Neuronal stem cell (in vitro differentiated cells): Measurements from ENCODE around the gene MACROD2.

Source experiments
- DNase-seq: peaks from one replicate; pipeline ENCODE4 v3.0.0-alpha.2; 2013; ENCODE audit warnings: low spot score
- H2AFZ ChIP-seq: one replicate; pipeline ENCODE4 v1.6.1; 2013; ENCODE audit warnings: mild to moderate bottlenecking, low read length, inconsistent platforms
- H2AK5ac ChIP-seq: 2 replicates; pipeline ENCODE4 v1.6.1; 2013; ENCODE audit warnings: low read depth, mild to moderate bottlenecking, inconsistent platforms, low read length, moderate library complexity, mixed read lengths
- H2BK120ac ChIP-seq: 2 replicates; pipeline ENCODE4 v1.6.1; 2013; ENCODE audit warnings: low read depth, mild to moderate bottlenecking, inconsistent platforms, low read length, moderate library complexity, mixed read lengths
- H2BK12ac ChIP-seq: one replicate; pipeline ENCODE4 v1.6.1; 2013; ENCODE audit warnings: low read length, inconsistent platforms
- H2BK15ac ChIP-seq: 2 replicates; pipeline ENCODE4 v1.6.1; 2013; ENCODE audit warnings: mild to moderate bottlenecking, low read length, inconsistent platforms, mixed read lengths
- H2BK5ac ChIP-seq: one replicate; pipeline ENCODE4 v1.6.1; 2013; ENCODE audit warnings: inconsistent platforms, mild to moderate bottlenecking, low read length, moderate library complexity
- H3K14ac ChIP-seq: one replicate; pipeline ENCODE4 v1.6.1; 2013; ENCODE audit warnings: low read length, inconsistent platforms
- H3K18ac ChIP-seq: 2 replicates; pipeline ENCODE4 v1.6.1; 2013; ENCODE audit warnings: low read length, inconsistent platforms
- H3K23ac ChIP-seq: 2 replicates; pipeline ENCODE4 v1.6.1; 2013; ENCODE audit warnings: low read depth, mild to moderate bottlenecking, mixed read lengths, low read length, inconsistent platforms; ENCODE audit not compliant: poor library complexity
- H3K27ac ChIP-seq: replicated peaks from 3 replicates; pipeline ENCODE4 v1.5.1; 2013; ENCODE audit warnings: low read length, inconsistent platforms
- H3K27me3 ChIP-seq, 3 experiments: 2 replicates each; pipeline ENCODE4 v1.6.1; 2013; ENCODE audit warnings: low read length in 3 of 3, mild to moderate bottlenecking in 2 of 3, inconsistent platforms in 1 of 3, low read depth in 1 of 3, mixed read lengths in 1 of 3, moderate library complexity in 1 of 3; ENCODE audit not compliant: control insufficient read depth in 3 of 3, insufficient read depth in 3 of 3
- H3K36me3 ChIP-seq, 2 donors: replicated peaks in 1 of 2; 2 replicates each; pipeline ENCODE4 v1.6.1; 2013; ENCODE audit warnings: low read length in 2 of 2; ENCODE audit not compliant: control insufficient read depth in 2 of 2, insufficient read depth in 2 of 2
- H3K4ac ChIP-seq: 2 replicates; pipeline ENCODE4 v1.6.1; 2013; ENCODE audit warnings: inconsistent platforms, mild to moderate bottlenecking, low read length, moderate library complexity
- H3K4me1 ChIP-seq, 2 donors: 1 replicate in 1 of 2; 2 replicates in 1 of 2; pipeline ENCODE4 v1.6.1; 2013; ENCODE audit warnings: low read length in 2 of 2, low read depth in 1 of 2; ENCODE audit not compliant: control insufficient read depth in 2 of 2, insufficient read depth in 1 of 2
- H3K4me2 ChIP-seq: one replicate; pipeline ENCODE4 v1.6.1; 2013; ENCODE audit warnings: mild to moderate bottlenecking, low read length, inconsistent platforms; ENCODE audit not compliant: insufficient read depth, poor library complexity, severe bottlenecking
- H3K4me3 ChIP-seq, 2 donors: 2 replicates each; pipeline ENCODE4 v1.5.1; 2013; ENCODE audit warnings: low read length in 2 of 2, mild to moderate bottlenecking in 2 of 2, inconsistent platforms in 1 of 2, moderate library complexity in 1 of 2
- H3K79me1 ChIP-seq: one replicate; pipeline ENCODE4 v1.6.1; 2013; ENCODE audit warnings: low read depth, mild to moderate bottlenecking, inconsistent platforms, low read length, moderate library complexity
- H3K9ac ChIP-seq: one replicate; pipeline ENCODE4 v1.6.1; 2013; ENCODE audit warnings: mild to moderate bottlenecking, low read depth, low read length, inconsistent platforms; ENCODE audit not compliant: poor library complexity
- H3K9me3 ChIP-seq, 2 donors: replicated peaks in 1 of 2; 2 replicates each; pipeline versions ENCODE3 to v1.6.1; 2013; ENCODE audit warnings: low read length in 2 of 2, mild to moderate bottlenecking in 2 of 2, inconsistent platforms in 1 of 2, low read depth in 1 of 2, mixed read lengths in 1 of 2, moderate library complexity in 1 of 2; ENCODE audit not compliant: control insufficient read depth in 2 of 2, insufficient read depth in 1 of 2
- H4K8ac ChIP-seq: one replicate; pipeline ENCODE4 v1.6.1; 2013; ENCODE audit warnings: low read depth, mild to moderate bottlenecking, inconsistent platforms, low read length, moderate library complexity
- H4K91ac ChIP-seq: one replicate; pipeline ENCODE4 v1.6.1; 2013; ENCODE audit warnings: low read length, low read depth, mild to moderate bottlenecking, inconsistent platforms; ENCODE audit not compliant: poor library complexity
- WGBS, 2 donors: extraction: QIAGEN DNeasy Blood & Tissue Kit; methylation state at CpG; one replicate each; pipeline ENCODE4 v1.1.7; 2013; ENCODE audit warnings: missing lambda C conversion rate in 2 of 2, mixed read lengths in 1 of 2; ENCODE audit not compliant: insufficient read length in 2 of 2, insufficient replicate concordance in 1 of 2; ENCODE audit errors: extremely low coverage in 2 of 2; 5-methylcytosine and 5-hydroxymethylcytosine counted together

Gene MACROD2

GRCh38 chr20:16069389-16070010, 2074.2 kb downstream of the MACROD2 start:
- no peak overlapping the region for H3K18ac ChIP-seq
- H2AFZ ChIP-seq: no peak overlapping the region
- H3K23ac ChIP-seq: no peak overlapping the region
- no peak overlapping the region for H3K9ac ChIP-seq
- H2BK12ac ChIP-seq: no peak overlapping the region
- H3K79me1 ChIP-seq: no peaks in the 10 kb centered on the region
- no peak overlapping the region for H3K4me3 ChIP-seq
- no peak overlapping the region for H4K8ac ChIP-seq
- H4K91ac ChIP-seq: no peak overlapping the region
- no peak overlapping the region for H2BK5ac ChIP-seq
- no peak overlapping the region for H2BK15ac ChIP-seq
- DNase-seq: no peak
- peaks cover 15 to 23% of the 10 kb centered on the region in 2 donors for H3K4me1 ChIP-seq
- H2AK5ac ChIP-seq: no peak overlapping the region
- WGBS, 2 donors: no CpG with 5 or more reads among the region's 1 CpG
- H3K4ac ChIP-seq: no peak overlapping the region
- no peak overlapping the region for H2BK120ac ChIP-seq
- H3K27ac ChIP-seq: no peak overlapping the region
- H3K4me2 ChIP-seq: no peak overlapping the region
- no peaks in the 10 kb centered on the region for H3K9me3 ChIP-seq
- no peaks in the 10 kb centered on the region for H3K36me3 ChIP-seq
- no peaks in the 10 kb centered on the region for H3K27me3 ChIP-seq
- H3K14ac ChIP-seq: no peak overlapping the region

DNA sequence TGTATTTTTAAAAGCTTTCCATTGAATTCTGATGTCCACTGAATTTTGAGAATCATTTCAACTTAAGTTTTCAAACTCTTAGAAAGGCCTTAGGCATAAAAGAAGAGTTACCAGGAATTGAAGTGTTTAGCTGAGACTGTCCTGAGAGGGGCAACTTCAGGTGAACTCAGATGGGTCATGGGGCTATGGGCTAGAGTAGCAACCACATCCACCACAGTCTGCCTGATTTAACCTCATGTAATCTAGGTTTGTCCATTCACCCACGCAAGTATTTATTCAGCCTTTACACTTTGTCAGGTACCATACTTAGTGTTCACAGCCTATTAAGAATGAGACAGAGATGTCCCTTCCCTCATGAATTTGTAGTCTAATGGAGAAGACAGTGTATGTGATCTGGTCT, 2076.9 kb downstream of the MACROD2 start:
- Histone ChIP-seq H3K4me1 (no peaks in the 10 kb centered on the region), H2AK5ac (no peak overlapping the region), H3K4me2 (no peak overlapping the region), H2BK15ac (no peak overlapping the region), H2BK120ac (no peak overlapping the region), H3K14ac (no peak overlapping the region), H2BK12ac (no peak overlapping the region), H3K23ac (no peak overlapping the region), H2BK5ac (no peak overlapping the region), H4K8ac (no peak overlapping the region), H3K36me3 (no peaks in the 10 kb centered on the region), H3K27ac (no peak overlapping the region), H3K4ac (no peak overlapping the region), H3K9me3 (no peaks in the 10 kb centered on the region), H3K18ac (no peak overlapping the region), H4K91ac (no peak overlapping the region), H2AFZ (no peak overlapping the region), H3K4me3 (no peak overlapping the region), H3K27me3 (no peaks in the 10 kb centered on the region), H3K79me1 (no peaks in the 10 kb centered on the region), H3K9ac (no peak overlapping the region)
- WGBS, 2 donors: no CpG with 5 or more reads among the region's 1 CpG
- no peak for DNase-seq

- Histone ChIP-seq H3K79me1 (no peaks in the 10 kb centered on the region), H3K36me3 (no peaks in the 10 kb centered on the region), H3K4me2 (no peak overlapping the region), H3K23ac (no peak overlapping the region), H4K8ac (no peak overlapping the region), H3K4me1 (peaks cover 0 to 2% of the 10 kb centered on the region in 2 donors), H3K27me3 (no peaks in the 10 kb centered on the region), H3K18ac (no peak overlapping the region), H3K14ac (no peak overlapping the region), H3K27ac (no peak overlapping the region), H2BK5ac (no peak overlapping the region), H2BK120ac (no peak overlapping the region), H2AK5ac (no peak overlapping the region), H2BK12ac (no peak overlapping the region), H2BK15ac (no peak overlapping the region), H3K9me3 (no peaks in the 10 kb centered on the region), H2AFZ (no peak overlapping the region), H3K4me3 (no peak overlapping the region), H3K9ac (no peak overlapping the region), H4K91ac (no peak overlapping the region), H3K4ac (no peak overlapping the region)
- DNase-seq: no peak
- no CpG with 5 or more reads among the region's 2 CpGs for WGBS, 2 donors
Measured at GRCh38 chr20:16078172-16078898, 2083.0 kb downstream of the MACROD2 start.

DNA sequence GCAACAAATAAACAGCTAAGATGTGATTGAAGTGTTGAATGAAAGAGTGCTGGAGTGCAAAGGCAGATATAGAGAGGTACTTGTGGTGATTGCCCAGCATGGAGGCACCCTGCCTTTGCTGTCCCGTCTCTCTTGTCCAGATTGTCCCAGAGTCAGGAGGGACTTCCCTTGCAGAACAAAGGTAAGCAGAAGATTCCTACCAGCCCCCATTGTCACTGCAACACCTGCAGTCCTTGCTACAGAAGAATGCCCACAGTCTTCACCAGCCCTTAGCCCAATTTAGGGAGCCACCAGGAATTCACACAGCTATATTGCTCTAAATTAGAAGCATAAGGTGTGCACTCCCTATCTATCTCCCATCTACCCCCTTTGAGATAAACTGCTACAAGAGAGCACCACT, 2086.1 kb downstream of the MACROD2 start:
- no CpG with 5 or more reads among the region's 1 CpG for WGBS, 2 donors
- Histone ChIP-seq H3K27ac (no peak overlapping the region), H2AK5ac (no peak overlapping the region)

More for the DNA sequence above, 2086.1 kb downstream of the MACROD2 start:
- H3K9ac ChIP-seq: no peak overlapping the region
- H2AFZ ChIP-seq: peak overlapping the region; percentile 8
- H2BK15ac ChIP-seq: no peak overlapping the region
- H3K36me3 ChIP-seq: no peaks in the 10 kb centered on the region
- no peak overlapping the region for H3K14ac ChIP-seq
- no peak for DNase-seq
- H2BK12ac ChIP-seq: no peak overlapping the region
- H3K4me2 ChIP-seq: no peak overlapping the region
- H3K27me3 ChIP-seq: no peaks in the 10 kb centered on the region
- no peak overlapping the region for H3K4me3 ChIP-seq
- no peak overlapping the region for H3K4ac ChIP-seq
- H4K8ac ChIP-seq: no peak overlapping the region
- H3K18ac ChIP-seq: no peak overlapping the region
- no peak overlapping the region for H2BK5ac ChIP-seq
- H3K23ac ChIP-seq: no peak overlapping the region
- H4K91ac ChIP-seq: no peak overlapping the region
- no peaks in the 10 kb centered on the region for H3K79me1 ChIP-seq
- H2BK120ac ChIP-seq: no peak overlapping the region
- H3K4me1 ChIP-seq: peaks cover 0 to 2% of the 10 kb centered on the region in 2 donors
- no peaks in the 10 kb centered on the region for H3K9me3 ChIP-seq
